Measurements from ENCODE around the gene NFX1.
"Not testable (repeated sequence)": the region's sequence is repeated elsewhere in the genome, so short reads cannot be mapped to it uniquely, and the experiment has no call there.

Gene NFX1

GRCh38 chr9:33311953-33312352 lies 21.6 kb downstream of the NFX1 start:
- no peak for DNase-seq (ENCODE audit: low read depth)

GRCh38 chr9:33315371-33315770 lies 25.1 kb downstream of the NFX1 start:
- no peak for DNase-seq (ENCODE audit: low read depth)

GRCh38 chr9:33317136-33317535 lies 26.8 kb downstream of the NFX1 start:
- not testable (repeated sequence) for DNase-seq (ENCODE audit: low read depth)

GRCh38 chr9:33318225-33318624 lies 27.9 kb downstream of the NFX1 start:
- DNase-seq (ENCODE audit: low read depth), result no peak

GRCh38 chr9:33318781-33319180 lies 28.5 kb downstream of the NFX1 start:
- no peak for DNase-seq (ENCODE audit: low read depth)

- no peak for DNase-seq (ENCODE audit: low read depth)
Observed at GRCh38 chr9:33320230-33320567, 29.9 kb downstream of the NFX1 start.

GRCh38 chr9:33320568-33321261 lies 30.4 kb downstream of the NFX1 start:
- peak; percentile 94 for DNase-seq (ENCODE audit: low read depth)

- DNase-seq (ENCODE audit: low read depth), result peak; percentile 95
Observed at GRCh38 chr9:33329117-33329563, 38.8 kb downstream of the NFX1 start.

GRCh38 chr9:33329979-33330378 lies 39.7 kb downstream of the NFX1 start:
- DNase-seq (ENCODE audit: low read depth), result no peak

GRCh38 chr9:33331377-33331891 lies 41.1 kb downstream of the NFX1 start:
- DNase-seq (ENCODE audit: low read depth), result no peak

- DNase-seq (ENCODE audit: low read depth), result no peak
Observed at GRCh38 chr9:33332011-33332410, 41.7 kb downstream of the NFX1 start.

- not testable (repeated sequence) for DNase-seq (ENCODE audit: low read depth)
Observed at GRCh38 chr9:33332956-33333355, 42.6 kb downstream of the NFX1 start.

GRCh38 chr9:33340186-33340585 lies 49.9 kb downstream of the NFX1 start:
- no peak for DNase-seq (ENCODE audit: low read depth)

GRCh38 chr9:33341182-33341581 lies 50.9 kb downstream of the NFX1 start:
- DNase-seq (ENCODE audit: low read depth), result no peak

- DNase-seq (ENCODE audit: low read depth), result no peak
Observed at GRCh38 chr9:33344145-33344544, 53.8 kb downstream of the NFX1 start.

GRCh38 chr9:33346564-33346963 lies 56.2 kb downstream of the NFX1 start:
- DNase-seq (ENCODE audit: low read depth), result no peak

- DNase-seq (ENCODE audit: low read depth), result no peak
Observed at GRCh38 chr9:33348998-33349397, 58.7 kb downstream of the NFX1 start.

GRCh38 chr9:33349743-33350142 lies 59.4 kb downstream of the NFX1 start:
- no peak for DNase-seq (ENCODE audit: low read depth)

GRCh38 chr9:33350310-33350709 lies 60.0 kb downstream of the NFX1 start:
- DNase-seq (ENCODE audit: low read depth), result peak; percentile 33

- DNase-seq (ENCODE audit: low read depth), result no peak
Observed at GRCh38 chr9:33351547-33351946, 61.2 kb downstream of the NFX1 start.

- DNase-seq (ENCODE audit: low read depth), result no peak
Observed at GRCh38 chr9:33354651-33355211, 64.4 kb downstream of the NFX1 start.

- DNase-seq (ENCODE audit: low read depth), result no peak
Observed at GRCh38 chr9:33355933-33356332, 65.6 kb downstream of the NFX1 start.

- DNase-seq (ENCODE audit: low read depth), result not testable (repeated sequence)
Observed at GRCh38 chr9:33358641-33359040, 68.3 kb downstream of the NFX1 start.

GRCh38 chr9:33364127-33364526 lies 73.8 kb downstream of the NFX1 start:
- no peak for DNase-seq (ENCODE audit: low read depth)

Measured in HS-5 (cell line).